SK-MEL-5 (cell line): ENCODE results near the gene SMARCD3. TPM values are rescaled to one million over a fixed set of nuclear protein-coding genes. Genes with fewer than 3 reads are reported as not detected.

Experiments
- DNase-seq: peaks from one replicate; pipeline ENCODE4 v3.0.0-alpha.2; 2016; ENCODE audit warnings: low read depth, low spot score
- in situ Hi-C: cut with HindIII; loops from 2 replicates; pipeline ENCODE4 v1.10.0; 2016; ENCODE audit warnings: low sequenced_read_pairs, high pct_unique_total_duplicates, low pct_unique_long_range_greater_than_20kb
- polyA plus RNA-seq, 2 experiments: library from polyadenylated mRNA; depleted of rRNA; stranded (reverse); fragments of >200 nt; gene quantifications; 2 replicates each; pipeline ENCODE4 v1.2.3, GENCODE V29; 2015
- total RNA-seq: library from RNA; depleted of rRNA; stranded (reverse); fragments of >200 nt; shearing (Covaris generic); gene quantifications from 2 replicates; pipeline ENCODE4 v1.2.3, GENCODE V29; 2014; rRNA removed

SMARCD3 gene
- total RNA-seq, result 22.9 and 24.3 TPM in 2 replicates
- 21.3 and 25.5 TPM in 2 replicates for polyA plus RNA-seq (2015; cell fraction: cytosol; rRNA removed)
- 93.4 and 117 TPM in 2 replicates for polyA plus RNA-seq (2015; cell fraction: nucleus; rRNA removed)

DNA sequence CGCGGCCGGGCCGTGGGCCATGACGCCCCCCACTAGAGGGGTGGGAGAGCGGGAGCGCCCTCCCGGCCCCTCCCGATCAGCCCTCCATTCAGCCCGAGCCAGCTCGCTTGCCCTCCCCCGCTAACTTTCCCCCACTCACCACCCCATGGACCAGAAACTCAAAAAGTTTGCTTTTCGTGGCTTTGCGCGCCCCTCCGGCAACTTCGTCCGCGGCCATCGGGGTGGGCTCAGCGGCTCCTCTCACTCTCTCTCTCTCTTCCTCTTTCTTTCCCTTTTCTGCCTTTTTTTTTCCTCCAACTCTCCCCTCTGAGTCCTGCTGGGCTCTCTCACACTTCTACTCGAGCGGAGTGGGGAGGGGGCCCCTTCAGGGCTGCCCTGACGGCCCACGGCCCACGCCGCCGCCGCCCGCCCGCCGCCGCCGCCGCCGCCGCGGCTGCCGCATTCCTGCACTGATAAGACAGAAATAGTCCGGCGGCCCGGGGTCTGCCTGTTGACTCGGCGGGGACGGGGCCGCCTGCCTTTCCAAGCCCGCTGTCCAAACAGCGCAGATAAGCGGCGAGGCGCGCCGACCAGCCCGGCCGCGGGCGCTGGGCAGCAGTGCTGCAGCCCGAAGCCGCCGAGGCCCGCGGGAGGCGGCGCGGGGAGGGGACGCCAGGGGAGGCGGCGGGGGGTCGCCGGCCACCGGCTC is at the start of gene SMARCD3:
SMARCD3 (minus strand) TSS at position 349 of the 688 bp plus-strand sequence; CDS start at position 217, 132 bp downstream.
- in situ Hi-C loops, result no loop called here
- DNase-seq, result peak; percentile 54

DNA sequence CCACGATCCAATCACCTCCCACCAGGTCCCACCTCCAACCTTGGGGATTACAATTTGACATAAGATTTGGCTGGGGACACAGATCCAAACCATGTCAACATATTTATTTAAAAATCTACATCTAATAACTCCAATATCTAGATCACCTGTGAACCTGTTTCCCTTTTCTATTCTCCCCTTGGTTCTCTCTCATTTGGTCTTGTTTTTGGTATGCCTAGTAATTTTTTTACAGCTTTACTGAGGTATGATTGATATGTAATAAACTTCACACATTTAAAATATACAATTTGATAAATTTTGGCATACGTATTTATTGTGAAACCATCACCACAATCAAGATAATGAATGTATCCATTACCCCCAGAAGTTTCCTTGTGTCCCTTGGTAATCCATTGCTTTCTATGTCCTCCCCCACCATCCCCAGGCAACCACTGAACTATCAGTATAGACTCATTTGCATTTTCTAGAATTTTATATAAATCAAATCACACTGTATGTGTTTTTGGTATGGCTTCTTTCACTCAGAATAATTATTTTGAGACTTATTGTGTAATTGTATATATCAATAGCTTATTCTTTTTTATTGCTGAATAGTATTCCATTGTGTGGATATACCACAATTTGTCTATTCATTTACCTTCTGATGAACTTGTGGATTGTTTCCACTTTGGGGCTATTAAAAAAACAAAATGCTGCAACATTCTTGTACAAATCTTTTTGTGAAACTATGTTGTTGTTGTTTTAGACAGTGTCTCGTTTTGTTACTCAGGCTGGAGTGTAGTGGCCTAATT is 47.9 kb upstream of the SMARCD3 start:
- DNase-seq, result no peak
- in situ Hi-C loops, result no loop called here

DNA sequence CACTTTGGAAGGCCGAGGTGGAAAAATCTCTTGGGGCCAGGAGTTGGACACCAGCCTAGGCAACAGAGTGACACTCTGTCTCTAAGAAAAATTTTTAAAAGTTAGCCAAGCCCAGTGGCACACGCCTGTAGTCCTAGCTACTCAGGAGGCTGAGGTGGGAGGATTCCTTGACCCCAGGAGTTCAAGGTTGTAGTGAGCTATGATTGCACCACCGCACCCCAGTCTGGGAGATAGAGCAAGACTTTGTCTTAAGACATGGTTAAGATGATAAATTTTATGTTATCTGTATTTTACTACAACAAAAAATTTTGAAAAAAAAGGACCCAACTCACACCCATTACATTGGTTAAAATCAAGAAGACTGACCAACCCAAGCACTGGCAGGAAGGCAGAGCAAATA is 44.4 kb upstream of the SMARCD3 start:
- in situ Hi-C loops, result no loop called here
- no peak for DNase-seq

DNA sequence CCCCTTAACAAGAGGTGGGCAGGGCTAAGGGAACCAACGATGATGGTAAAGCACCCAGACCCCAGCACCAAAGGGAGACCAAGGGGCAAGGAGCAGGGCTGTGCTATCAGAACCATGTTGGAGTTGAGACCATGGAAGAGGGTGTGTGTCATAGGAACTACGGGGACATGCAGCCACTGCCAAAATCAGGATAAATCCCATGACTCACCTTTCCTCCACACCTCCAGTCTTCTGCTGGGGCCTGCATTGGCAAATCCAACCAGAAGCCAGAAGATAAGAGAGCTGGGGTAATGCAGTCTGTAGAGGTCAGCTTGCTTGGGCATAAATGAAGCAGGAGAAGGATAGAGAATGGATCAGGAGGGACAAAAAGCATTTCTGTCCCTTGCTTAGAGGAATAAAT is 42.7 kb upstream of the SMARCD3 start:
- in situ Hi-C loops, result no loop called here
- no peak for DNase-seq

DNA sequence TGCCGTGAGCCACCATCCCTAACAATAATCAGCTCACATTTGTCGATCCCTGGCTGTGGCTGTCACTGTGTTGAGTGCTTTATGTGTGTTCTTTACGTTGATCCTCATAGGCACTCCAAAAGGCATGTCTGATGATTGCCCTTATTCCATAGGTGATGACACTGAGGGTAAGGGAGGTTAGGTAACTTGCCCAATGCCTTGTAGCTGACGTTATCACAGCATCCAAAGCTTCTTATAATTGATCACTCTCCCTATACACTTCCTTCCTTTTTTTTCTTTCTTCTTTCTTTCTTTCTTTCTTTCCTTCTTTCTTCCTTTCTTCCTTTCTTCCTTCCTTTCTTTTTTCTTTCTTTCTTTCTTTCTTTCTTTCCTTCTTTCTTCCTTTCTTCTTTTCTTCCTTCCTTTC is 41.9 kb upstream of the SMARCD3 start:
- in situ Hi-C loops, result no loop called here
- DNase-seq, result no peak

DNA sequence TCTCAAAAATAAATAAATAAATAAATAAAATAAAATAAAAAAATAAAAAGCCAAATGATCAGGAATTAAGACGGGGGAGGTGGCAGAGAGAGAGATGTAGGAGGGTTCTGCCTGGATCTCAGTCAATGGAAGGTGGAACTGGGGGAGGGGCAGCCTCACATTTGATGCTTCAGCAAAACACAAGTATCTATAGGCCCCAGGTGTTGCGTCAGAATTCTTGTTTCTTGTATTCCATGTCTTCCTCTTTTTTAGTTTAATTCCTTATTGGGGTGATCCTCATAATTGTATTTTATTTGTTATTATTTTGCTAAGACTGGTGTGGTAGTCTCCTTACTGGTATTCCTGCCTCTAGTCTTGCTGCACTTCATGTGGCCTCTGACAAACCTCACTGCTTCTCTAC is 41.4 kb upstream of the SMARCD3 start:
- in situ Hi-C loops, result no loop called here
- DNase-seq, result no peak

DNA sequence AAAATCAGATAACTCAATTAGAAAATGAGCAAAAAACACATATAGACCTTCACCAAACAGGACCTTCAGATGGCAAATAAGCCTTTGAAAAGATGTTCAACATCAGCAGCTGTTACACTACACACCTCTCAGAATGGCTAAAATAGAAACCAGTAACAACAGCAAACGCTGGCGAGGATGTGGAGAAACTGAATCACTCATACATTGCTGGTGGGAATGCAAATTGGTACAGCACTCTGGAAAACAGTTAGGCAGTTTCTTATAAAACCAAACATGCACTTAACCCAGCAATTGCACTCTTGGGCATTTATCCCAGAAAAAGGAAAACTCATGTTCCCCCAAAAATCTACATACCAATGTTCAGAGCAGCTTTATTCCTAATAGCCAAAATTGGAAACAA is 37.7 kb upstream of the SMARCD3 start:
- DNase-seq, result no peak
- in situ Hi-C loops, result no loop called here

DNA sequence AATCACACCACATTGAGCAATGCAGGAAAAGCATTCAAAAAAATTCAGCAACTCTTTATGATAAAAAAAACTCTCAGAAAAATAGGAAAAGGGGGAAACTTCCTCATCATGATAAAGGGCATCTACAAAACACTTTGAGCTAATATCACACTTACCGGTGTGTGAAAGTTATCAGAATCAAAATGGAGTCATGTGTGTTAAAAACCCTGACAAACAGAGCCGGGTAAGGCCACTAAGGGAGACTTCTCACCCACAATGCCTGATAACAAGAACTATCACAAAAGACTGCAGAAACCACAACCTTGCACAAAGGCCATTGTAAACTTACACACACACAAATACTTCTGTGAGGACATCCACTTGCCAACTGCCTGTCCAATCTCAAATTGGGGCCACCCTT is 34.8 kb upstream of the SMARCD3 start:
- DNase-seq, result no peak
- in situ Hi-C loops, result no loop called here

DNA sequence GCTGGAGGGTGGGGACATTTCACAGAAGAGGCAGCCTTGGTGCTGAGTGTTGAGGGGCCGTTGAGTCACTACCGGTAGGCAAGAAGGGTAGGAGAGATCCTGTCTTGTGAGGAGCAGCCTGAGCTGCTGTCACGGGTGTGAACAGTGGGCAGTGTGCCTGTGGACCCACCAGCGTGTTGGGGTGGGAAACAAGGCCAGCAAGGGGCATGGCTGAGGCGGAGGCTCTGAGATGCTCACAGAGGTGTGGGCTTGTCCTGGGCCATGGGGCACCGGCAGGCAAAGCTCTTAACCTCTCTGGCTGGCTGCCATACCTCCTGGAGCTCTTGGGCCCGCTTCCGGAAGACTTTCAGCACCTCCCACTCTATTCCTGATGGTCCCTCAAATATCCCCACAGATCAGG is 33.6 kb upstream of the SMARCD3 start:
- in situ Hi-C loops, result no loop called here
- no peak for DNase-seq

DNA sequence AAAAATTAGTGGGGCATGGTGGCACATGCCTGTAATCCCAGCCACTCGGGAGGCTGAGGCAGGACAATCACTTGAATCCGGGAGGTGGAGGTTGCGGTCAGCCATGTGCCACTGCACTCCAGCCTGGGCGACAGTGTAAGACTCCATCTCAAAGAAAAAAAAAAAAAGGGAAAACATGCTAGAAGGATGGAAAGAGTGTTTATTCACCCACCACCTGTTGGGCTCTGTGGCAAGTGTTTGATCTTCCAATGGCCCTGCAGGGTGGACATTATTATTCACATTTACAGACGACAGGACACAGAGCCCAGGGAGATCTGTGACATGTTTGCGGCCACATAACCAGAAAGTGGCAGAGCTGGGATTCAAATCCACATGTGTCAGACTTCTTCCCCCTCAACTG is 33.2 kb upstream of the SMARCD3 start:
- in situ Hi-C loops, result no loop called here
- no peak for DNase-seq

DNA sequence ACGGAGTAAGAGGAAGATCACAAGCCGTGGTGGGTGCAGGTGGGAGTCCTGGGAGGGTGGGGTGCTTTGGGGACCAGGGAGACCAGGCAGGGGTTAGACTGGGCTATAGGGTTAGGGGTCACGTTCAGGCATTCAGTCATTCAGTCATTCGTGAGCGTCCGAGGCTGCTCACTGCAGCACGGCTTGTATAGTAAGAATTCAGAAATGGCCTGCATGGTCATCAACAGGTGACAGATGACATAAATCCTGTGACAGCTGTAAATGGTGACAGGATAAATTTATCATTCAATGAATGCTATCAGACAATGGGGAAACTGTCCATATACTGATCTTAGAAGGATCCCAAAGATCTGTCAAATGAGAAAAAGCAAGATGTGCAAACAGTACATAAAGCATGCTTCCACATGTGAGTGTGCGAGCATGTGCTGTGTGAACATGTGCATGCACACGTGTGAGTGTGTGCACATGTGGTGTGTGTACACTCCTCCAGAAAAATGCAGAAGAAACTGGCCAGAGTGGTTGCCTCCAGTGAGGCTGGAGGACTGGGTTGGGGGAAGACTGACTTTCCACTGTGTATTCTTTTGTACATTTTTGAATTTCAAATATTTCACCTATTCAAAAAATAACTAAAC is 32.0 kb upstream of the SMARCD3 start:
- in situ Hi-C loops, result no loop called here
- no peak for DNase-seq

DNA sequence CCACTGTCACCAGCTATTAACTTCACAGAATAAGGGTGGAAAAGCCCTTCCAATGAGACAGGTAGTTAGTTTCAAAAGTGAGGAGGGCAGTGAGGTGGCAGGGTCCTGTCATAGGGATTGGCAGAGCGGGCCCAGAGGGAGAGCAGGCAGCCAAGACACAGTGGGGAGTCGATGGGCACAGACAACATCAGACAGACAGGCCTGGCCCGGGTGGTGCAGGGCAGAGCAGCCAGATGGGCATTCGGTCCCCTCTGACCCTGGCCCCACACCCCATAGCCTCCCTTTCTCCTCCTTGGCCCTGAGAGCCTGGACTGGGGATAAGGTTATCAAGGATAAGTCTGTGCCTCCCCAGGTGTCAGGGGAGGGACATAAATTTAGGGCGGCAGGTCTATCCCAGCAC is 31.4 kb upstream of the SMARCD3 start:
- in situ Hi-C loops, result no loop called here
- DNase-seq, result no peak

DNA sequence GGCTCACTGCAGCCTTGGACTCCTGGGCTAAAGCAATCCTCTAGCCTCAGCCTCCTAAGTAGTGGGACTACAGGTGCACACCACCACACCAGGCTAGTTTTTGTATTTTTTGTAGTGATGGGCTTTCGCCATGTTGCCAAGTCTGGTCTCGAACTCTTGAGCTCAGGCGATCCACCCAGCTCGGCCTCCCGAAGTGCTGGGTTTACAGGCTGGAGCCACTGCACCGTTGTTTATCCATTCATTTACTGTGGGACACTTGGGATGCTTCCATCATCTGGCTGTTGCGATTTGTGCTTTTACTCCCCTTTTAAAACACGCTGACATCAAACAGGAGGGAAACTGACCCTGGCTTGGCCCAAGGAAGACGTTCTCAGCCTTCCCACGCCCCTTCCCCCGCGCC is 30.5 kb upstream of the SMARCD3 start:
- DNase-seq, result no peak
- in situ Hi-C loops, result no loop called here

DNA sequence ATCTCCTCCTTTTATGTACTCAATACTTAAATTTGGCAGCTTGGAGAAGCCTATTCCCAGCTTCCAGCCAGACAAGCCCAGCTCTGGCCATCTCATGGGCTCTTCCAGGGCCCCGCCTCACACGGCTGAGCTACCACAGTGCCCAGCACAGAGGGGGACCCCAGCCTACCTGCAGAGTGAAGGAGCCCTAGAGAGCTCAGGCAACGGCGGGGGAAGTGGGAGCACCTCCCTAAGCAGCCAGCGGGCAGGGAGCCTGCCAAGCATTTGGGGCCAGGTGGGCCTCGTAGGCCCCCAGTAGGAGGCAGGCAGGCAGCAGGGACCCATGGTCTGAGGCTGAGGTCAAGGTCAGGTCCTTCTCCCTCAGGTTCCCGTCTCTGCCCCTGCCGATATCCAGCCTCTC is 29.1 kb upstream of the SMARCD3 start:
- DNase-seq, result no peak
- in situ Hi-C loops, result no loop called here

DNA sequence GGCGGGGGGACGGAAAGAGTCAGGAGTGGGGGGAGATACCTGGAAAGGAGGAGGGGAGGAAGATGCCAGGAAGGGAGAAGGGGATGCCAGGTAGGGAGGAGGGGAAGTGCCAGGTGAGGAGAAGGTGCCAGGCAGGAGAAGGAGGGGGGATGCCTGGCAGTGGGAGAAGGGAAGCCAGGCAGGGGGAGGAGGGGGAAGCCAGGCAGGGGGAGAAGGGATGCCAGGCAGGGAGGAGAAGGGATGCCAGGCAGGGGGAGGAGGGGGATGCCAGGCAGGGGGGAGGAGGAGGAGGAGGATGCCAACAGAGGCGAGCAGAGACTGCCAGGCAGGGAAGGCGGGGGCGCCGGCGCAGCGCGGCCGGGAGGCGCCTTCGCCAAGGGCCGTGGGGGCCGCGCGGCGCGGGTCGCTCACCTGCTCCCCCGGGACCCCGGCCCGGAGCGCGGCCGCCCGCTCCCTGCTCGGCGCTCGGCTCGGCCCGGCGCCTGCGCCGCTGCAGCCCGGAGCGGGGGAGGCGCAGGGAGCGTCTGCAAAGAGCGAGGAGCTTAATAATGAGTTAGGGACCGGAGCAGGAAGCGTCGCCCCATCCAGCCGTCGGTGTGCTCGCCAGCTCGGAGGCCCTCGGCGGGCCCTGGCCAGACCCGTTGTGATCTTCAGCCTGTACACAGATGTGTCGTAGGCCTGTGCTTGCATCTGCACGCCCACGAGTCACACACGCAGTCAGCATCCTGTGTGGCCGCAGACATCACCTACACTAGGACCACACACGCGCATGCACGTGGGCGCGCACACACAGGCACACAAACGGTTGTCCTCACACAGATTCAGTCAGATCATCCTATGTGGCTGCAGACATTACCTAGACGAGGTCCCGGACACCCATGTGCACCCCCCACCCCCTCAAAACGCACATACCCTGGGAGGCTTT is 28.4 kb upstream of the SMARCD3 start:
- in situ Hi-C loops, result no loop called here
- peak; percentile 74 for DNase-seq

DNA sequence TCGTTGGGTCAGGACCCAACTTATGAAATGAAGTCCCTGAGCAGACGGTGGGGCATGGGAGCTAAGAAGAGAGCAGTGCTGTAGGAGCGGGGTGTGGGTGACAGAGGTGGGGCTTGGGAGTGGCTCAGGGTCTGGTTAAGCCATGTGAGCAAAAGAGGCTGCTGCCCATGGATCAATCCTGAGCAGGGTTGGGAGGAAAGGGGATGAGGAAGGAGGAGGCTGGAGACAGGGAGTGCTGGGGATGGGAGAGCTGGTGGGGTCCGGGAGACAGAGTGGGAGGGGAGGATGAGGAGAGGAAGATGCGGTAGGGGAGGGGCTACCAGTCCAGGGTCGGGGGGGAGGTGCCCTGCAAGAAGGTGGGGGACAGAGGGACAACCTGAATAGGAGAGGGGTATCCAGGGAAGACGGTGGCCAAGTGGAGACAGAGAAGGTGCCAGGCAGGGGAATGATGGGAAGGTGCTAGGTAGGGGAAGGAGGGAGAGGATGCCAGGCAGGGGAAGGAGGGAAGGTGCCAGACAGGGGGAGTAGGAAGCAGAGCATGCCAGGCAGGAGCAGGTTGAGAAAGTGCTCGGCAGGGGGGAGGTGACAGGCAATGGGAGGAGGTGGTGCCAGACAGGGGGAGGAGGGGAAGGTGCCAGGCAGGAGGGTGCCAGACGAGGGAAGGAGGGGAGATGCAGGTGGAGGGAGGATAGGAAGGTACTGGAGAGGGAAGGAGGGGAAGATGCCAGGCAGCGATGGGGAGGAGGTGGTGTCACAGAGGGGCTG is 27.5 kb upstream of the SMARCD3 start:
- in situ Hi-C loops, result no loop called here

More for the DNA sequence above, 27.5 kb upstream of the SMARCD3 start:
- DNase-seq, result no peak
